ENCODE results near the gene NELL1.

Gene NELL1

DNA sequence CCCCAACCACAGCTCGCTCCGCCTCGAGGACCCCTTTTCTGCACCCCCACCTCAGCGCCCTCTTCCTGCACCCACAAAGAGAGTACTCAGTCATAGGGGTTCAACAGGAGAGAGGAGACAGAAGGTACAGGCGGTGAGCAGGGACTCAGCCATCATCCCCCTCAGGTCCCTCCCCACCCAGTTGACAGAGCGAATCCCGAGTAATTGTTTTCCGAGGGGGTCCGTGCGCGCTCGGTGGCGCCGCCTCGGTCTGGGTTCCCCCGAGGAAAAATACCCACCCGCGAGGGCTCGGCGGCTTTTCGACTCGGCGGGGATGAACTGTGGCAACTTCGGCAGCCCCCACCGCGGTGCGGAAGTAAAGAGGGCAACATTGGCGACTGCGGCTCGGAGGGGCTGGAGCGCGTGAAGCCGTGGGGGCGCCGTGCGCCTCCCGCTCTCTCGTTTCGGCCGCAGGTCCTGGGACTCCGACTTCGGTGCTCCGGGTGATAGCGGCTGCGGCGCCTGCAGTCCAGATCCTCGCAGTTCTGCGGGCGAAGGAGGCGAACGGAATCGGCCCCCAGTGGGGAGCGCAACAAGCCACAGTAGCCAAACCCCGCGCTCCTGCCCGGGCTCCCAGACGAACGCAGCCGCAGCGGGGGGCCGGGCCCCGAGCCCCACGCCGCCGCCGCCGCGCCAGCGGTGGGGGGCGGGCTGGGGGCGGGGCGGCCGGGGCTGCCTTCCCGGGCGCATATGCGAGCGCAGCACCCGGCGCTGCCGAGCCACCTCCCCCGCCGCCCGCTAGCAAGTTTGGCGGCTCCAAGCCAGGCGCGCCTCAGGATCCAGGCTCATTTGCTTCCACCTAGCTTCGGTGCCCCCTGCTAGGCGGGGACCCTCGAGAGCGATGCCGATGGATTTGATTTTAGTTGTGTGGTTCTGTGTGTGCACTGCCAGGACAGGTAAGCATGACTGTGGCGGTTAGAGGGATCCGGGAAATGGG, at the start of gene NELL1:
NELL1 (plus strand) TSS at position 743 of the 976 bp plus-strand sequence.
- no peak for DNase-seq

DNA sequence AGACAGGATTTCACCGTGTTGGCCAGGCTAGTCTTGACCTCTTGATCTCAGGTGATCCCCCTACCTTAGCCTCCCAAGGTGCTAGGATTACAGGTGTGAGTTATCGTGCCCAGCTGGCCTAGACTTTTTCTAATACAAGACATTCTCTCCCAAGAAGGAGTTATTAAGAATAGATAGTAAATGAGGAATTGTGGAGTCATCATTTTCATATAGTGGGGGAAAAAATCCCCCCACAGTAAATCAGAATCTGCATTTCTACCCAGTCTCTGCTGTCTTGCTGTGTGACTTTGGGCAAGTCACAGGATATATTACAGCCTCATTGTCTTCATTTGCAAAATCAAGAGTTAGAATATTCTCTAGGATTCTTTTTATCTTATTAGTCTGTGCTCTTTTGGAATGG, 48.4 kb upstream of the NELL1 start:
- no peak for DNase-seq

DNA sequence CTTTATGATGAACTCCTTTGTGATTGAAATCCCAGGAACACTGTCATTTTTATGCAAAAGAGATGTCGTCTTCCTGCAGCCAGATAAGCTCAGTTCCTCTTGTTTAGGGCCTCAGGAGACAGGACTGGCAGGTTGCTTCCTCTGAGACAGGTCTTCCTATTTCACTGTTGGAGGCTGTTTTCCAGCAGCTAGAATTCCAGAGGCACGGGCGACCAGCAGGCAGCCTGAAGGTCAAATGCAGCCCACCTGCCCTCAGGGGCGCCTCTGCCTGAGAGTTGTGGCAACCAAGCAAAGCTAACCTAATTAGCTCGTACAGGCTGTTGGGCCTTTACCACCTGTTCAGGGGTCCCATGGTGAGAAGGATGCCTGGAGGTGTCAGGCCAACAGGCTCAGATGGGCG, 47.7 kb upstream of the NELL1 start:
- DNase-seq: no peak

DNA sequence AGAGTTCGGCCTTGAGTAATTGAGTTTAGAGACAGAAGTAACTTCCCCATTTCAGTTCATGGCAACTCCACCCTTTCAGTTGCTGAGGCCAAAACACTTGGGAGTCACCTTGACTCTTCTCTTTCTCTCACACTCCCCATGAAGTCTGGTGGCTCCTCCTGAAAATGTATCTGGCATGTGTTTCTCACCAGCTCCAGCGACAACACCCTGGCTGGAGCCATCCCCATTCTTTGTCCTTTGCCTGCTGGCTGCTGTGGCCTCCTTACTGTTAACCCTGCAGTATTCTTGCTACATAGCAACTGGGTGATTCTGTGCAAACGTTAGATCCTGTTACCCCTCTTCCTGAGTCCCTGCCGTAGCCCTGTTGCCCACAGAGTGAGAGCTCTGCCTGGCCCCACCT, 46.1 kb upstream of the NELL1 start:
- DNase-seq: no peak

DNA sequence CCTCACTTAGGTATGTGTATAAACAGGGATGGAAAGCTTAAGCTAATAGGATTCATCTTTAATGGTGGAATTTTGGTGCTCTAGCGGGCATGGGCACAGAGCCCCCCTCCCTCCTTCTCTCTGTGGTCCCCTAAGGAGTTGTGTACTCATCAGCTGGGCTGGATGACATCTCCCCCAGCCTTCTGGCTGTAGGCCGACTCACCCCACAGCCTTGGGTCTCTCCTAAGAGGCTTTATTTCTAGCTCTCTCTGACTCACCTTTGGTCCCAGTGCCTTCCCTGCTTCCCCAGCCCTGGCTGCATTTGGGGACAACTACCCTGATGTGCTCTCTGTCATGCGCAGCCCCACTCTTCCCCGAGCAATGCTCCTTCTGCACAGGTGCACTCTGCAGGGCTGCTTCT, 43.1 kb upstream of the NELL1 start:
- no peak for DNase-seq

DNA sequence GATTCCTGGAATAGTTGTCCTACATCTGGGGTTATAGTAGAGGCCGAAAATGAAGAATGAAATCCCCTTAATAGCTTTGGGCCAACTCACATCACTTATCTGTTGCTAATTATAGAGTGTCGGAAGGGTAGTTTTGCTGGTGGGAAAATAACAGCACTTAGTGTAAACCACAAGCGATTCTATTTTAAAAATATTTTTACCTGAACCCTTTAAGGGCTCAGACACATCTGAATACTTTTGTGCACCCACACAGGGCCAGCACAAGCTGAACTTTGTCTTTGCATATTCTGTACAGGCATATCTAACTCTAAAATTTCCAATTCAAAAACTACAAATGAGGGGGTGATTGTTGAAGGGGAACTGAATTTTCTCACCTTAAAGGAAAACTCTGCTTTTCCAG, 42.4 kb upstream of the NELL1 start:
- no peak for DNase-seq

DNA sequence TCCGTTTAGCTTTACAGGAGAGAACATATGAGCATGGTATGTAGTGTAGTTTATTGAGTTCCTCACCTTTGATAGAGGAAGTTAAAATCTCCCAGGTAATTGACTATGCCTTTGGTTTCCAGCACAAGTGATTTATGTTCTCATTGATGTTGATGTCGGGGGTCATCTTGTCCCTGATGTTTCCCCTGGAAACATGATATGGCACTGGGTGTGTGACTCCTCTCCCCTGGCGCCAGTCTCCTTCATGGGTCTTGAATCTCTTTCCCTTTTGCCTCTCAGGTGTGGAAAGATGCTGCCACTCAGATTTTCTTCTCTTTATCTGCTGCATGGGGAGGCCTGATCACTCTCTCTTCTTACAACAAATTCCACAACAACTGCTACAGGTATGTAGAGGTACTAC, 41.7 kb upstream of the NELL1 start:
- DNase-seq: no peak

DNA sequence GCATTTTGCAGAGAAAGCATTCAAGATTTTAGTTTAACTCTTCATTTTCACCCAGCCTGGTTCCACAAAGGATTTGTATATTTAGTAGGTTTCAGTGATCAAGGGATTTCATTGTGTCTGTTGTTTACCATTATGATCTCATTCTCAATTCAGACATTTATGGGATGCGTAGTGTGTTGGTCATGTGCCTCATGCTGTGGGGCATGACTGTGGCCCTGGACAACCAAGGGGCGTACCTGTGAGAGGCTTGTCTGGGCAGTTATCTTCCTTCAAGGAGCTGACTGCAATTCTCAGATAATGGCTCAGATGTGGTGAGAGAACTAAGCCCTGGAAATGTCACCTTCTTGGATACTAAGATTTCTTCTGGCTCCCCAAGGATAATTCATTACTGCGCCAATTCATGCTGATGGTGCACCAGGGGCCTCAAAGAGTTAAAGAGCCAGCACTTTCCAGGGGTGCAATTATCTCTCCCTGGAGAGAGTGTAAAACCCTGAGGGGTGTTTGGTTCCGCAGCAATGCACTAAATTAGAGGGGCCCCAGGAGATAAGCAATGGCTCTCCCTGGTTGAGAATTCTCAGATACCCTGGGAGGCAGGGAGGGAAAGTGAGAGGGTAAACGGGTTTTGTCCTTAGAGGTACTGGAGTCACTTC, 37.7 kb upstream of the NELL1 start:
- DNase-seq: no peak

DNA sequence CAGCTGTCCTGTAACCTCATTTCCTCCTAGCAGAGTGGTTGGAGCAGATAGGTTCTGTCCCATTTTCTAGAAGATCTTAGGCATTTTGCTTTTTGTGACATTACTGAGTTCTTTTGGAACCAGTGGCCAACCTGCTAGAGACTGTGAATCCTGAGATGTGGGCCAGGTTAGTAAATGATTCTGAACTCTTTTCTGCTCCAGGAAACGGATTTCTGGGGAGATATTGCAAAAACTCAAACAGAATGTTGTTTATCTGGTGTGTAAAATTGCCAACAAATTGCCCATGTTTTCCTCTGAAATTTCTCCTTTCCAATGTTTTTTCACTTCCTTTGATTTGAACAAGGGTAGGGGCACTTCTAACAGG, 37.2 kb upstream of the NELL1 start:
- DNase-seq: no peak

DNA sequence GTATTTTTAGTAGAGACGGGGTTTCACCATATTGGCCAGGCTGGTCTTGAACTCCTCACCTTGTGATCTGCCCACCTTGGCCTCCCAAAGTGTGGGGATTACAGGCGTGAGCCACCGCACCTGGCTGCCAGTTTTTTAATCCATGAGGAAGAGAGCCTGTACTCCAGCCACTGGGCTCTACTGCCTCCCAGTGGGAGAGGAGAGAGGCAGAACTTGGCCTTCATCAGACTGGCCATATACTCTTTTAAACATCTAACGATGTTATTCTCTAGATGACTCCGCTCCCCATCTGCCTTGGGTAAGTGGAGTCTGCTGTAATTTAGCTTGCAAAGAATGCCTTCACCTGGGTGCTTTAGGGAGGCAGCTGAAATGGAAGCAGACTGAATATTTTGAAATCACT, 35.3 kb upstream of the NELL1 start:
- DNase-seq: no peak

DNA sequence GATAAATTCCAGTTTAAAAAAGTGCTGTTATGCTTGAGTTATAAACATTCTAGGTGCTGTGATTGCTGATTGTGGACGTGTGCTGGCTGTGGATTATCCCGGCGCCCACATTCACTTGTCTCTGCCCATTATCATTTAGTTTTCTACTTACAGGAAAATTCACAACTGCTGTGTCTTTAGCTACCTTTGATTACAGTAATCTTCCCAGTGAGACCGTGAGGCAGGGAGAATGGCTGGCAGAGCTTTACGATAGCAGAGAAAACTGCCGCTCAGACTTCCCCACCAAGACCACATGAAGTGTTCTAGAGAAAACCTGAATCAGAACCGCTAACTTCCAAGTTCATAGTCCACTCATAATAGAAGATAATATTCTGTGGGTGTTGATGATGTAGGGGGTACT, 34.6 kb upstream of the NELL1 start:
- no peak for DNase-seq

DNA sequence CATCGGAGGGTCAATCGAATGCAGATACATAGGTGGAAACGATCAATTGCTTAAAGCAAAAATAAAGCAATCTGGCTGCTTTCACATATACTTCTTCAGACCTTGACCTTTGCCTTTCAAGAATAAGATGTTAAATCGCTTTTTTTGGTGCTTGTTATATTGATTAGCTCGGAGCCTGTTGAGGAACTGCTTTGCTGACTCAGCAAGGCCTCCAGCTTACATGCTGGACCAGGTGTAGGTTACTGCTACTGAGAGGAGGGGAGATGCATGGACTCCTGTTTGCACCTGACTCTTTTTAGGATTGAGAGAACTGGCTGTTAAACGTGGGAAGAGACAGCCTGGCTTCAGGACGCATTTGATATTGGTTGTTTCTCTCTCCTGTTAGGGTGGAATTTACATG, 31.3 kb upstream of the NELL1 start:
- DNase-seq: no peak

DNA sequence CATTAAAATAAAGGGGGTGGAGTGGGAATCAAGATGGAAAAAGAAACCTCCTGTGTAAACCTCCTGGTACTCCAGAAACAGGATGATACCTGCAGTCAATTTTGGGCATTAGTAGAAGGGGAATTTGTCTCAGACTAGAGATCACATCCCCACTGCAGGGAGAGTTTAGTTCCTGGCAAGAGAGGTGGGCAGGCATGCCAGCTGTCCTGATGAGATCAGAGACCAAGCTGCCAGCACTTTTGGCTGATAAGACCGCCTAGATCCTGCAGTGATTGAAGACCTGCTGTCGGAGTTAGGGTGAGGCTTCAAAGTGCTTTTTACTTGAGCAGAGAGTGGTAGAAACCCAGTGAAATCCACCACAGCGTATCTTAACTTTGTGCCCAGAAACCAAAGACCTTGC, 29.7 kb upstream of the NELL1 start:
- no peak for DNase-seq

DNA sequence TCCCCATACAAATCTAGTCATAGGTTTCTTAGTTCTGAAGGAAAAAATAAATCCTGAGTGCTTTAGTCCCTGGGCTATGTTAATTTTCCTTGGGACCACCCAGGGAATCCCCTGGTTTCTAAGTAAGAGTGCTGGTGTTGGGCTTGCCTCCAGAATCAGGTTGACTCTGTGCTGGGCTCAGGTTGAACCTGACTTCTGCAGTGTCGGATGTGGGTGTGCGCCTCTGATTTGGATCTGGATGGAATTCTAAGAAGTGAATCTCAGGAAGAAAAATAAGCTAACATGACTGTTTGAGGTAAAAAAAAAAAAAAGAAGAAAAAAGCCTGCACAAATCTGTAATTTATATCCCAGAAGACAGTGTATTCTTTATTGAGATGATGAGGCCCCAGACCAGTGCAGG, 29.0 kb upstream of the NELL1 start:
- no peak for DNase-seq

DNA sequence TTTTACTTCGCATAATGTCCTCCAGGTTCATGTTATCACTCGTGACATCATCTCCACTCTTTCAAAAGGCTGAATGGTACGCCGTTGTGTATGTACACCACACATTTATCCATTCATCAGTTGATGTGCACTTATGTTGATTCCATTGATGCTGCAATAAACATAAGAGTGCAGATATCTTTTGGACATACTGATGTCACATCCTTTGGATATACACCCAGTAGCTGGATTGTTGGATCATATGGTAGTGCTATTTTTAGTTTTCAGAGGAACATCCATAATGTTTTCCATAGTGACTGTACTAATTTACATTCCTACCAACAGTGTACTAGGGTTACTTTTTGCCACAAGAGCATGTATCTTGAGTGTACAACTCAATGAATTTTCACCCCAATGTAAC, 25.0 kb upstream of the NELL1 start:
- DNase-seq: no peak

DNA sequence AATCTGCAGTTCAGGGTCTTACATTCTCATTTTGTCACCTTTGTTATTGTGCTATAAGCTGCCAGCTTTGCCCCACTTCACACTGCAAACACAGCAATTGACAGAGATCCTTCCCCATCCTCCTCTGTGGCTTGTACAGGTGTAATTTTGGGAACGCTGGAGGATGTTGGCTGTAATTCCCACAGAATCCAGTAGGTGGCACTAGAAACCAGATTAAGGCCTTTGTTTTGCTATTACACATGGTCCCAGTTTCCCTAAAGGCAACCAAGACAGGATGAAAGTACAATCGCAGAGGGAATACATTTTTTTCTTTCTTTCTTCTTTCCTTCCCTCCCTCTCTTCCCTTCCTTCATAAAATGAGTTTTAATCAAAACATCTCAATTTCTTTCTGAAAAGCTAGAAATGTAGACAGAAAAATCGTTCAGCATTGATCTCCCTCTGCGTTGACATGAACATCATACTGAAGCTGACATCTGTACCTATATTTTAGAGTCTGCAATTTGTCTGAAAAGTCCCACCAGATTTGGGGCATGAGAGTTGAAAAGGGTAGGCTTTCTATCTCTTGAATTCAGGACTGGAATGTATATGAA, 21.3 kb upstream of the NELL1 start:
- DNase-seq: no peak

DNA sequence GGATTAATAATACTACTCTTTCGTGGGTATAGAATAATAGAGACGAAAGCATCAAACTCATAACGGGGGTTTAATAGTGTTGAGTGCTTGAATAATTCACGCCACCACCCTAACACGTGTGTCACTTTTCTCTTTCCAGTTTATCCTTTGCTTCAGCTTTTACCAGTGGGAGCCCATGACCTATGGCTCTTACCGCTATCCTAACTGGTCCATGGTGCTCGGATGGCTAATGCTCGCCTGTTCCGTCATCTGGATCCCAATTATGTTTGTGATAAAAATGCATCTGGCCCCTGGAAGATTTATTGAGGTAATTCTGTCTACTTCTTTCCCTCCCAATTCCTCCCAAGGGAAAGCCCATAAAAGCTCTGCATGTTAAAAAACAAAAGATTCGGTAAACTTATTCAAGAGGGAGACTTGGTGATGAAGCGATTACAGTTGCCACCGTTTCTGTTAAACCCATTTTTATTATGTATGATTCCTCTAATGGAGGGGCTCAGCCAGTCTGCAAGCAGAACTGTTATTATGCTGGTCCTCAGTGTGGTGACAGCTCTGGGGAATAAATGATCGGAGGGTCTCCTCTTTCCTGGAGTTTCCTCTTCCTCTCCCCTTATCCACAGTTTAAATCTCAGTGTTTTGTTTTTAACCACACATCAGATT, 17.1 kb upstream of the NELL1 start:
- DNase-seq: no peak

DNA sequence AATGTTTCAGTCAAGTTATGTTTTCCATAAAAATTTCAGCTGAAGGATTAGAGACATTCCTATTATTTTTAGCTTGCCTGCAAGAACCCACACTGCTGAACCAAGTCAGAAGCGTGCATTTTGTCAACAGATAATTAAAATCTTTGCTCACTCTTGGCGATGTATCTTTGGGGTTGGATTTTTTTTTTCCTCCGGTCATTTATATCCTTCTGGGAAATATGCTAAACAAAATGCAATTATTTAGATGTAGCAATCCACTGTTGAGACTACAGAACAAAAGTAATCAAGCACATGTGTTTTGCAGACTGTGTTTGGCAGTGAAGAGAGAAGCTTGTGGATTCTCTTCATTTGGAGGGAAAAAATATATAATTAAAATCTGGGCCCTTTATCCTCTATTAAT, 15.3 kb upstream of the NELL1 start:
- no peak for DNase-seq

DNA sequence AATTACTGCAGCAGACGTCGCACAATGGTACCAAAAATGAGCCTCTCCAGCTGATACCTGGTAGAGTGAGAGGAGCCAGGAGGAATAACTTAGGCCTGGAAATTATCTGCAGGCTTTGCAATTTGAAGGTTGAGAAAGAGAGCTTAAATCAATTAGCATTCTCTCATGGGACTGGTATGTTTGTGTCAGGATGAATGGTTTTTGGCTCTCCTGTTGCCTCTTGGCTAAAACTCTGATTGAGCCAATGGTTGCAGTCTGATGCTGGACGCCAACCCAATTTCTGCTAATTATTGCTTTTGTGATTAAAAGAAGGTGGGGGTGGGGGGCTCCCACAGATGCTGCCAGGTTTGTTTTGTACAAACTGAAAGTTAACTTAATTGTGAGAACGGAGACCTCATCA, 12.5 kb upstream of the NELL1 start:
- no peak for DNase-seq

DNA sequence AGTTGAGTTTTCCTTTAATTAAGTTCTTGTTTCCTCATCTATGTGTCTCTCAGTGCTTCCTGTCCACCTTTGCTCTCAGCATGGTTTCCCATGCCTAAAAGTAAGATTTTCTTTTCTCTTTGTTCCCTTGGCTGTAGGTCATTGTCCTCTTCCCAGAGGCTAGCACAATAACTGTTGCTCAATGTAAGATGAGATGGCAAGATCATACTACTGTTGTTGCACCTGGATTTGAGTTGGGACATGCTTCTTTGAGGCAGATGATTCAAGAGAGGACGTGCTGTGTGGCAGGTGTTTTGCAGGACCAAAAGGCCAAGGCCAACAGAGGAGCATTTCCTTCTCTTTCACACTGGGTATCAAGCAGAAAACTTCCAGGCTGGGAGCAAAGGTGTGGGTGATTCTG, 11.3 kb upstream of the NELL1 start:
- no peak for DNase-seq

DNA sequence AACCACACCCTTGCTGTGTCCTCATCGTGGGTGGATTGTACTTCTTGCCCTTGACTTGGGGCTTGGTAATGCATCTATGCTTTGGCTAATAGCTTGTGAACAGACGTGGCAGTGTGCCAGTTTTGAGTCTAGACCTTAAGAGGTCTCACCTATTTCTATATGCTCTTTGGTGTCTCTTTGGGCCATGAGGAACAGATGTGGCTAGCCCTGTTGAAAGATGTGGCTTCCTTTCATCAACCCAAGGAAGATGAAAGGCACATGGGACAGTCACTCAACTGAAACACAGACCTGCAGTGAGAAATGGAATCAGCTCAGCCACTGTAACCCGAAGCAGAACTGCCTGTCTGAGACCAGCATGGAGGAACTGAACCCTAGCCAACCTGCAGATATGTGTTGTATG, 7.9 kb upstream of the NELL1 start:
- DNase-seq: no peak

DNA sequence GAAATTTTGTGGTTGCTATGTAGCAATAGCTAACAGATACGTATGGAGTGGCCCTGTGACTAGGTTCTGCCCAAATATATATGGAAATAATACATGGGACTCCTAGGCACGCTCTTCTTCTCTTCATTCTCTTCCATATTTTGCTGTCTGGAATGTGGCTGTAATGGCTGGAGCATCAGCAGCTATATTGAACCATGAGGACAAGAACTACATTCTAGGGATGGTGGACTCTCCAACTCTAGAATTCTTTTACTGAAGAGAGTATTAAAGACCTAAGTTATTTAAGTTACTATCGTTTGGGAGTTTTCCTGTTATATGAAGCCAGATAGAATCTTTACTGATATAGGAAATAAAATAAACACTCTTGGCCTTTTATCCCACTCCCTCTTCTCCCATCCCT, 7.5 kb upstream of the NELL1 start:
- no peak for DNase-seq

DNA sequence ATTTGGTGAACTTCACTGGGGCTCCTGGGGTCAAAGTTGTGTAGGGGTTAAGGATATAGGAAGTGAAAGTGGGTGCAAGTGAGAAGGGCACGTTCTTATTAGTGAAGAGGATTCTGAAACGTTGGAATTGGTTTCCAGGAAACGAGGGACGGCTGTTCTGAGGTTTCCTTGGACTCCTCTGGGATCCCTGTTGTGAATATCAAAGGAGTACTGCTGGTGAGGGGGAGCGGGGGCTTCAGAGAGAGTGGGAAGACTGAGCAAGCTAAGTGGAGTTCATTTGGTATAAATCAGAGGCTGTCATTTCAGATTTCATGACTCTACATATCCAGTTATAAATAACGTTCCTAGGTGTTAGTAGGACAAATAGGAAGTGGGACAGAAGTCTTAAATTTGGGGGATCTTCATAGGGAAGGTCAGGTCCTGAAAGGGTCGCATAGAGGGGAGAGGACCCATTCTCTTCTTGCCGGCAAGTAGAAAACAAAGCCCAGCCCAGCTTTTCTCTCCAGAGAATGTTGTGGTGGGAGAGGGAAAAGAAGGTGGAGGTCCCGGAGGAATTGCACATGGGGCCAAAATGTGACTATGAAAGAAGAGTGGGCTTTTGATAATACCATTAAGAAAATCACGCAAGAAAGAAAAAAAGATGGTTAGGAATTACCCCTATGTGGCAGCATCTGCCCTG, 1.1 kb upstream of the NELL1 start:
- DNase-seq: no peak

Measured in NK-92 treated with Interleukin-12 subunit alpha and Interleukin-12 subunit beta, amount 100 ng/mL, for 24 hours (cell line).